HEK293T (cell line): ENCODE measurements around the gene CENPT.

Source experiments
- ARNT ChIP-seq: fragments of 450-650 bp; IDR thresholded peaks from 2 replicates; pipeline ENCODE4 v1.6.1; 2017; ENCODE audit warnings: mild to moderate bottlenecking
- BHLHE40 ChIP-seq: fragments of 450-650 bp; IDR thresholded peaks from 2 replicates; pipeline ENCODE4 v1.6.1; 2016; ENCODE audit warnings: mild to moderate bottlenecking, moderate library complexity, borderline replicate concordance
- CTBP1 ChIP-seq: fragments of 450-650 bp; IDR thresholded peaks from 2 replicates; pipeline ENCODE4 v1.6.1; 2016; ENCODE audit warnings: borderline replicate concordance
- ELF4 ChIP-seq: fragments of 450-650 bp; IDR thresholded peaks from 2 replicates; pipeline ENCODE4 v1.6.1; 2017; ENCODE audit warnings: antibody characterized with exemption
- FOXA1 ChIP-seq: fragments of 450-650 bp; IDR thresholded peaks from 2 replicates; pipeline ENCODE4 v1.6.1; 2016; ENCODE audit warnings: mild to moderate bottlenecking
- FOXK2 ChIP-seq: fragments of 450-650 bp; IDR thresholded peaks from 2 replicates; pipeline ENCODE4 v1.6.1; 2016; ENCODE audit warnings: mild to moderate bottlenecking
- FOXM1 ChIP-seq: fragments of 450-650 bp; IDR thresholded peaks from 2 replicates; pipeline ENCODE4 v1.6.1; 2017; ENCODE audit warnings: mild to moderate bottlenecking, borderline replicate concordance
- HDGF ChIP-seq: fragments of 450-650 bp; IDR thresholded peaks from 2 replicates; pipeline ENCODE4 v1.6.1; 2017; ENCODE audit warnings: antibody characterized with exemption, borderline replicate concordance
- NFRKB ChIP-seq: fragments of 450-650 bp; IDR thresholded peaks from 2 replicates; pipeline ENCODE4 v1.6.1; 2016; ENCODE audit warnings: mild to moderate bottlenecking, moderate library complexity
- SP1 ChIP-seq: fragments of 450-650 bp; IDR thresholded peaks from 2 replicates; pipeline ENCODE4 v1.6.1; 2017
- ZNF384 ChIP-seq: fragments of 450-650 bp; IDR thresholded peaks from 2 replicates; pipeline ENCODE4 v1.6.1; 2016
- TF ChIP-seq, protein P1 (sequence below): fragments of 450-650 bp; IDR thresholded peaks from 2 replicates; pipeline ENCODE4 v1.6.1; 2016

DNA sequence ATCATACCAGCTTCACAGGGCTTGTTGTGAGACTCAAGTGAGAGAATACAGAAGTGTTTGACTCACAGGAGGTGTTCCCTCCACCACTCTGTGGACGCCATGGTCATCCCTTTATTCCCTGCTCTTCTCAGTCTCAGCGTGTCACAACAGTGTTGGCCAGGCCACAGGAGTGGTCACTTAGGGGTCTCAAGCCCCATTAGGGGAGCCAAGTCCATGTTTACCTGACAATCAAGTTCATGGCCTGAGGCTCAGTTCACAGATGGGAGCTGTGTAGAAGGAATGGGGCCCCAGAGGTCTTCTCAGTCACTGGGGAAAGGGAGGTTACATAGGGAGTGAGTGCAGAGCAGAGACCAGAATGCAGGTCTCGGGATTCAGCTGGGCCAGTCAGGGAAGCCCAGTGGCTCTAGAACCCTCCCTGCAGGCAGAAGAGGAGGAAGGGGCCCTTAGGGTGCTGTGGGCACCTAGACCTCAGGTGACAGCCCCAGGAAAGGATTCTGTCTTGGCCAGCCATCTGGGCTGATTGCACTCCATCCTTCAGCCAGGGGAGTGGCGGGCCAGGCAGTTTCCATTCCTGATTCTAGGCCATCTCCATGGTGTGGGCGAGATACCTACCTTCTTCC is 9.5 kb upstream of the CENPT start:
- TF ChIP-seq BHLHE40 (no peak), ZNF384 (no peak), FOXM1 (no peak), FOXA1 (no peak), CTBP1 (no peak), SP1 (no peak), NFRKB (no peak), FOXK2 (no peak), HDGF (no peak), ELF4 (no peak), ARNT (no peak)
- TF ChIP-seq, protein P1, sequence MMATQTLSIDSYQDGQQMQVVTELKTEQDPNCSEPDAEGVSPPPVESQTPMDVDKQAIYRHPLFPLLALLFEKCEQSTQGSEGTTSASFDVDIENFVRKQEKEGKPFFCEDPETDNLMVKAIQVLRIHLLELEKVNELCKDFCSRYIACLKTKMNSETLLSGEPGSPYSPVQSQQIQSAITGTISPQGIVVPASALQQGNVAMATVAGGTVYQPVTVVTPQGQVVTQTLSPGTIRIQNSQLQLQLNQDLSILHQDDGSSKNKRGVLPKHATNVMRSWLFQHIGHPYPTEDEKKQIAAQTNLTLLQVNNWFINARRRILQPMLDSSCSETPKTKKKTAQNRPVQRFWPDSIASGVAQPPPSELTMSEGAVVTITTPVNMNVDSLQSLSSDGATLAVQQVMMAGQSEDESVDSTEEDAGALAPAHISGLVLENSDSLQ = no peak
